HG02642 (cell line): ENCODE data around the gene SLC4A4.

Experiments used
- ATAC-seq: cut with Tn5 transposase; IDR thresholded peaks from one replicate; pipeline ENCODE4 v1.9.1; 2021; ENCODE audit warnings: mild to moderate bottlenecking; ENCODE audit not compliant: unreplicated experiment, poor library complexity

Gene SLC4A4

DNA sequence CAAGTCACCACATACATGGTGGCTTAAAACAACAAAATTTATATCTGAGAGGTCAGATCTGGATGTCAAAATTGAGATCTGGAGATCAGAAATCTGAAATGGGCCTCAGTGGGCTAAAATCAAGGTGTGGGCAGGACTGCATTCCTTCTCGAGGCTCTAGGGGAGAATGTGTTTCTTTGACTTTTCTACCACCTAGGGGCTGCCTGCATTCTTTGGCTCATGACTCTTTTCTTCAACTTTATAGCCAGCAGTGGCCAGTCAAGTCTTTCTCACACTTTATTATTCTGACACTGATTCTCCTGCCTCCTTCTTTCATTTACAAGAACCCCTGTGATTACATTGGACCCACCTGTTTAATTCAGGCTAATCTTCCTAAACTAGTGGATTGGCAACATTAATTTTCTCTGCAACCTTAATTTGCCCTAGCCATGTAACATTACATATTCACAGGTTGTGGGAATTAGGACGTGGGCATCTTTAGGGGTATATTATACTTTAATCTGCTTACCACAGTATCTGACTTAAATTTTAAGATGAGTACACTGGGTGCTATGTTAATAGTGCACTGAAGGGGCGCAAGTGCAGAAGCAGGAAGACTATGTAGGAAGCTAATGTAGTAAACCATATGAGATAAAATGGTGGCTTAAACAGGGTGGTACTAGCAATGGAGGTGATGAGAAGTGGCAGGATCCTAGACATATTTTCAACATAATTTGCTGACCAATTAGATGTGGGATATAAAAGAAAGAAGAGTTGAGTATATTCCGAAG, 188.0 kb downstream of the SLC4A4 start:
- peak; percentile 64 for ATAC-seq

DNA sequence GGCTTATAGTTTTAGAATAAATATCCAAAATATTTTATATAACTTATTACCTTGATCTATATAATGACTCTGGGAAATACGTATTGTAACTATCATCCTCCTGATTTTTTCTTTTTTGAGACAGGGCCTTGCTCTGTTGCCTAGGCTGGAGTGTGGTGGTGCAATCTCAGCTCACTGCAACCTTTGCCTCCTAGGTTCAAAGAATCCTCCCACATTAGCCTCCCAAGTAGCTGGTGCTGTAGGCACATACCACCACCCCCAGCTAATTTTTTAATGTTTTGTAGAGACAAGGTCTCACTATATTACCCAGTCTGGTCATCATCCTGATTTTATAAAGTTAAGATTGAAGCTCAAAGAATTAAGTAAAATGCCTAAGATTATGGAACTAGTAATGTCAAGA, 193.6 kb downstream of the SLC4A4 start:
- no peak for ATAC-seq

DNA sequence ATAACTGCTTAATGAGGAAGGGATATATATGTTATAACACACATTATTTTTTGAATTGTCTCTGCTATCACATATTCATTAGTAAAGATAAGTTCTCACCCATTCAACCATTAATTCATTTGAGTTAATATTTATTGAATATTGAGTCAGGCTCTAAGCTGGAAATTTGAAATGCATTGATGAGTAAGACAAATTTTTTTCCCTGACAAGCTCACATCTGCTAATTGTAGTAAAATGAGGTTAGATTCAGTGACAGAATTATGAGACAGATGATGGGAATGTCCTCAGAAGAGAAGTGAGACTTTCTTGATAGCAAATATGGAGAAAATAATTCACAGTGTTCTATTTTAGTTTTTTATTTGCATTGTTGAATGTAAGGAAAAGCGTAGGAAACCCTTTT, 194.3 kb downstream of the SLC4A4 start:
- ATAC-seq = no peak

DNA sequence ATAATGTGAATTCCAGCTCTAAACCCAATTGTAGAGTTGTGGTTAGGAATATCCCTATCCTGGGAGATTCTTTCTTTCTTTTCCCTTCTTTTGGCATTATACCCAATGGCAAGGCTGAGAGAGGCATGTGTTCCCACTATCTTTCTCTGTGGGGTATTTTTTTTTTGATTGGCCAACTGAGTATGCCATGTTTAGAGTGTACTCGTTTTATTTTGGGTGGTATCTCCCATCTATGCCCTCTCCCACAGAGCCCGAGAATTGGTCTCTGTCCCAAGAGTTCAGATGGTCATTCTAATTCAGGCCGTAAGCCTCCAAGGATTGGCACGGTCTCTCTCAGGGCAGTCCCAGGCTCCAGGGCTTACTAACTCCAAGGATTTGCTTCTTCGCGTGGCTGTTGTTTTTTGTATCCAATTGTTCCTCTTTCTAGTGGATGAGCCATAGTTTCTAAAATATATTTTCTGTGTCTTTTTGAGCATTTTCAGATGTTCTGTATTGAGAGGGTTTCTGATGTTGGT, 198.8 kb downstream of the SLC4A4 start:
- no peak for ATAC-seq

DNA sequence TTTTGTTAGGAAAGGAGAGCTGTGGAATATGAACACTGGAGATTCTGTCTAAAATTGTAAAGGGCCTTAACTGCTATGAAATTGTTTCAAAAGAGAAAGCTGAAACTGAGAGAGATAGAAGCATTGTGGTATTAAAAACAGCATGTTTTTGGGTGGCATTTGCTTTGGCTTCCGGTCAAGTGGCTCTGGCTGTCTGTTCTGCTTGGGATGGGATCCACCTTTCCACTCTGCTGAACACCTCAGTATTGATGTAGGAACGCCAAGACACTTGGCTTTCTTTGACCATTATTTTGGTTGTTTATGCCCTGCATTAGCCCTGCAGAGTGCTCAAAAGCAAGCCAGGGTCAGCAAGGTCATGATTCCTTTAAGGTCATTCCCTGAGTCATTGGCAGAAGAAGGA, 199.7 kb downstream of the SLC4A4 start:
- no peak for ATAC-seq

DNA sequence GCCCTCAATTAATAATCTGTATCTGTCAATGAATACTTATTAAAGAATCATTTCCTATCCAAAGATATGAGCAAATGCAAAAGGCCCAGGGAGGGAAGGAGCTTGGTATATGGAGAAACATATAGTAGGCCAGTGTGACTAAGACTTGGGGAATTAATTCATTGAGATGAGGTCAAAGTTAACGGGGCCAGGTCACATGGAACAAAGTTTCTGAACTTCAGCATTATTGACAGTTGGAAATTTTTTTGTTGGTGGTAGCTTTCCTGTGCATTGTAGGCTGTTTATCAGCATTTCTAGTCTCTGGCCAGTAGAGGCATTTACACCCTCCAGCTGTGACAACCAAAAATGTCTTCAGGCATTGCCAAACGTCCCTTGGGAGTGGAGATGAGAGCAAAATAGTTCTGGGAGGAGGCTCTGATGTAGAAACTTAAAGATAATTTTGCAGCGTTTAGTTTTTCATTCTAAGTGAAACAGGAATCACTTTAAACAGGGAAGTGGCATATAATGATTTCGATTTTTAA, 202.0 kb downstream of the SLC4A4 start:
- no peak for ATAC-seq

DNA sequence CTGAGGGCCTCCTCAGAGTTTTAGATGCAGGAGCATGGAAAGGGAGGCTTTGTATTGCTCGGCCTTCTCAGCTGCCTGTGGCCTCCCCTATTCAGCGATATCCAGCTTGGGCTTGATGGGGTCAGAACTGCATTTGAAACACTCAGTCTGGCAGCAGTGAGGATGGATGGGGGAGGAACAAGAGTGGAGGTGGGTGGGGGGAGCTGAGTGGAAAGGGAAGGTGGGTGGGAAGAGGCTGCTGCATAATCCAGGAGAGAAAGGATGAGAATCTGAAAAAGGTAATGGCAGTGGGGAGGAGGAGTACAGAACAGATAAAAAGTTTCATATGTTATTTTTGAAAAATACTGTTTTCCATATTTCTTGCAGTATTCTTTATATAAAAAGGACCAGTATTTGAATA, 202.7 kb downstream of the SLC4A4 start:
- no peak for ATAC-seq

DNA sequence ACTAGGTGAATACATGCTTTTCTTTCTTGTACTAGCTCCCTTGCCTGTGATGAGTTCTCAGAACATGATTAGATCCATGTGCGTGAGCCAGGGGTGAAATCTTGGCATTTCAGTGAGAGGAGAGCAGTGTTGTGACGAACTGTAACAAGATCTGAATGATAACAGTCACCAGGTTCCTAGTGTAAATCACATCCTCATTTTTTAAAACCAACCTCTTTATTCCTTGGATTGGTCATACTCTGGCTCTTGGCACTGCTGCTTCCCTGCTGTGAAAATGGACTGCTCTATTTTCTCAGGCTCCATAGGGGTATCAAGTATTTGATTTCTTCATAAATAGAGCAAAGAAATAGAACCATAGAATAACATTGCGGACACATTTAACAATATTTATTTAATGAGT, 206.3 kb downstream of the SLC4A4 start:
- no peak for ATAC-seq

DNA sequence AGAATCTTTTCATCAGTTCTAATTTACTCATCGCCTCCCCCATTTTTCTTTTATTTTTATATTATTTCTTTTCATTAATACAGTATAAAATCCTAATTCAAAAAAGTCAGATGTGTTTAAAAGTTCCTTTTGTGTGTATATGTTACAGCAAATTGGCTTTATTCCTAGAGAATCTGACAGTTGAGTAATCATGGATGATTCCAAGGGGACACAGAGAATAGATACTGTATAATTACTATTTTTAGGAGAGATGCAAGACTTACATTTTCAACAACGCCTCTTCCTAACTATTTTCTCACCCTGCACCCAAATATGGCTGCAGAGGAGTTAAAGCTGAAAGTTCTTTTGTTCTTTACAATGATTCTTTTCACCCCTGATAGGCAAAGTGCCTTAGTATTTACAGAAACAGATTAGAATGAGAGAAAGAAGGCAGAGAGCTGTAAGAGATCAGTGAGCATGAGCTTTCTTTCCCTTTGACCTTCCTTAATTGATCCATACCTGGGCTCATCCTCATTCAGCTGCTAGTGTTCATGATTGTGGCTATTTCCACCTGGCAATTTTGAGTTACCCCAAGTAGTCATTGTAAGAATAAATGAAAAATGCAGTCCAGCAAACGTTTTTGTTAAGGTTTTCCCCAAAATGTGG, 210.8 kb downstream of the SLC4A4 start:
- no peak for ATAC-seq

DNA sequence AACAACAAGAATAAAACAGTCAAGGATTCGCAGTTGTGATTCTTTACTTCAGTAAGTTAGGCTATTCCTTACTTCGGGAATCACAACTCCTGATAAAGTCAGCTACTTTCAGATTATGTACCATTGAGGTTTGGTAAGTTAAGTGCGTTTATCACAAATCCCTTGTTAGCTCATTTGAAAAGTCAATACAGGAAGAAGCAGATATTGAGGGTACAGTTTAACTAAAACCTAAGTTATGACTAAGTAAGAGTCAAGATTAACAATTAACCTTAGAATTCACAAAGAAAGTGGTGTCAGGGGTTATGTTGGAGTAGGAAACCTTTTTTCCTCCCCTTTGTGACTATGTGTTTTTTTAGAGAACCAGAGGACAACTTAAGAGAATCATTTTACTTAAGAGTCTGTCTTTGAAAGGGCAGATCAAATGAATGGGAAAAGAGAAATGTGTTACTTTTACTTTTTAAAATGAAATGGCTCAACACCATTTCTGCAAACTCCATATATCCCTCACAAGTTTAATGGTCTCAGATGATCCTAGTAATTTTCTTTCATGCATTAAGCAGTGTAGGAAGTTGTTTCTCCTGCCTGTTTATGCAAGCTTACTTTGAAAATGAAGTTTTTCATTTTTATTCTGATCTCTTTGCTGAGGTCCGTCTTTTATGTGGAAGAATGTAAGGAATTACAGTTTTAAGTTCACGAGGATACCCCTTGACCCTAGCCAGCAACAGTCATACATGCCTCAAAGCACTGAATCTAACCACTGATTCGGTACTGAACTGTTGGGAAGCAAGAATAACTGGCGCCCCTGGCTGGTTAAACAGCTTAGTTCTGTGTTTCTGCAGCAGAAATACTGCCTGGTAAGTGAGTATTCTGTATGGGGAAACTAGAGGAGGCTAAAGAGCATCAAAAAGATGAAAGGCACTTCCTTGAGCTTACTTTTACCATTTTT, 211.7 kb downstream of the SLC4A4 start:
- ATAC-seq = no peak

DNA sequence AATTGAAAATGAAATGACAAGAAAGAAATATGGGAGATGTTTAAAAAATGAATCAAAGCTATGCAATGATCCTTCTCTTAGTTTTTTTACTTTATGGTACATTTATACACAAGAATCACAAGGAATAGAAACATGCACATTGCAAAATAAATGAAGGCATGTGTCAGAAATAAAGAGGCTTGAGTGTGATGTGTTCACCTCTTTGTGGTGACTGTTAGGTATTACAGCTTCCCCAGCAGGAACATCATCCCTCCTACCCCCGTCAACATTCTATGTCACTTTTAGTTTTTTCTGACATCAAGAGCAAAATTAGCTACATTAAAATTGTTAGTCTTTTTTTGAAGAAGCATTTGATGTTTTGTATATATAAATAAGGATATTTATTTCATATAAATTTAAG, 214.8 kb downstream of the SLC4A4 start:
- ATAC-seq = no peak

DNA sequence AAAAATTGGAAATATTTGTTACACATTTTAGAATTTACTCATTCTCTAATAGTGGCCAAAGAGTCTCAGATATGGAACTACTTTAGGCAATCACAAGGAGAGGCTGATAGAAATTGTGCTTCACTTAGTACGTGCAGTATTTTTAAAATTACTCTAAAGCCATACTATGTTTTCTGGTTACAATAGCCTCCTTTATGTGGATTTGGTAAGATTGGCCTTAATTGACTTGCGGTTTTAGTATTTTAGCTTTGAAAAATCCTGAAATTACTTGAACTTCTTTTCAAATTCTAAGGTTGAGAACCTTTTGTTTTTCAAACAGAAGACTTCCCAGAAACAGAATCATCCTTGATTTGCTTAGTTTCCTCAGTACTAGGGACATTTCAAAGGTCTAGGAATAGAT, 215.2 kb downstream of the SLC4A4 start:
- no peak for ATAC-seq

DNA sequence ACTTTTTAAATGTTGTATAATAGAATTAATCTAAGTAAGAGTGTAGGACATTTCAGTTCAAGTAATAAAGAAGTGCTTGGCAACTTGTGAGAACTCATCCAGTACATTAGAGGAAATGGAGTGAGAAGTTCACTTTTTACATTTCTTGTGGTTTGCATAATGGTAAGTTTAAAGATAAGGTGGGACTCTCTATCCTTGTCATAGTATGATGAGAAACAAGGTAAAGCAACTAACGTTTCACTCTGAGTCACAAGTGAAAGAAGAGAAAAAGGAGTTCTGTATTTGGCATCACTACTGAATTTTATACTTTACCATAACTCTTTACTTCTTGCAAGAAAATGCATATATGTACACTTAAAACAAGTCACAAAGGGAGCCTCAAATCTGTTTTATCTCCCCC, 219.4 kb downstream of the SLC4A4 start:
- ATAC-seq = peak; percentile 70

DNA sequence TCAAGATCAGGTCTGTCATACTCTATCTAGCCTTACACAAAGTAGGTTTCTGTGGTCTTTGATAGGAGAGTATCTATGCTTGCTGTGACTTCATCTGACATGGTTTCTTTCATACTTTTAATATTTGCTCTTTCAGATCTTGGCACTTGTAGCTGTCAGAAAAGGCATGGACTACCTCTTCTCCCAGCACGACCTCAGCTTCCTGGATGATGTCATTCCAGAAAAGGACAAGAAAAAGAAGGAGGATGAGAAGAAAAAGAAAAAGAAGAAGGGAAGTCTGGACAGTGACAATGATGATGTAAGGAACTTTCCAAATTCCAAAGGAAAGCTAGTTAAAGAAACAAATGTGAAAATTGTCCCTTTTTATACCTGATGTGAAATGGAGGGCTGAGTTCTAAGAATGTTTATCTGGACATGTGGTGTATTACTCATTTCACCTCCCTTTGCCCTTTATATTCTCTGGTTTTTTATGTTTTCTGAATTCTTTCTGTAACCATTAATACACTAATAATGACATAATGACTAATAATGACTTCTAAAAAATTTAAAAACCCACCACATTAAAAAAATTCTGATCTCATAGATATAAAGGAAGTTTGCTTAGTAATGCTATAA, 221.2 kb downstream of the SLC4A4 start:
- ATAC-seq = no peak

DNA sequence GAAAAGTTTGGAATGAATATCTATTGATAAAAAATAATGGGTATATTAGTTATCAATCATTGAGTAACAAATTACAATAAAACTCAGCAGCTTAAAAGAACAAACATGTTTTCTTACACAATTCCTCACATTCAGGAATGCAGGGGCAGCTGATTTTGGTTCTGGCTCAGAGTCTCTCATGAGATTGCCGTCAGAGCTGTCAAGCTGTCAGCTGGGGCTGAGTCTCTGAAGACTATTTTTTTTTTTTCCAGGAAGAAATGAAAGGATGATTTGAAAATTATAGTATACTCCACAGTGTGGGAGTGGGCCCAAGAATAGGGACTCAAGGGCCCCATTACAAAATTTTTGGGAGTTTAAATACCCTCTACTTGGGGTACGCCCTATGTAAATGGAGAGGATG, 226.0 kb downstream of the SLC4A4 start:
- no peak for ATAC-seq

DNA sequence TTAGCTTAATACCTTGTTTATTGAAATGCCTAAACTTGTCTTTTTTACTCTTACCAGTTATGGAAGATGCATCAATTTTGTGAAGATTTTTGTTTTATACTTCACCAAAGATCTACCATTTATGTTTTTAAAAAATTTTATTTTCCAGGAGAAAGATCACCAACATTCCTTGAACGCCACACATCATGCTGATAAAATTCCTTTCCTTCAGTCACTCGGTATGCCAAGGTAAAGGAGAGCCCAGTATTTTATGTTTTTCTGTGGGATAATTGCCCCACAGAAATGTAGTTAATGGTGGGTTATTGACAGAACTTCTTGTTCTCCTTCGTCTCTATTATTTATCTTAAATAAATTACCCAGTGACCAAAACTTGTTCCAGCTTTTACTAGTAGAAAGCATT, 228.0 kb downstream of the SLC4A4 start:
- no peak for ATAC-seq

DNA sequence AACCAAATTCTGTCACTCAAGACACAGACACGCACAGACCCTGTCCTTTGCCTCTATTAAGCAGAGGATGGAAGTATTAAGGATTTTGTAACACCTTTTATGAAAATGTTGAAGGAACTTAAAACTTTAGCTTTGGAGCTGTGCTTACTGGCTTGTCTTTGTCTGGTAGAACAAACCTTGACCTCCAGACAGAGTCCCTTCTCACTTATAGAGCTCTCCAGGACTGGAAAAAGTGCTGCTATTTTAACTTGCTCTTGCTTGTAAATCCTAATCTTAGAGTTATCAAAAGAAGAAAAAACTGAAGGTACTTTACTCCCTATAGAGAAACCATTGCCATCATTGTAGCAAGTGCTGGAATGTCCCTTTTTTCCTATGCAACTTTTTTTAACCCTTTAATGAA, 229.3 kb downstream of the SLC4A4 start:
- no peak for ATAC-seq

DNA sequence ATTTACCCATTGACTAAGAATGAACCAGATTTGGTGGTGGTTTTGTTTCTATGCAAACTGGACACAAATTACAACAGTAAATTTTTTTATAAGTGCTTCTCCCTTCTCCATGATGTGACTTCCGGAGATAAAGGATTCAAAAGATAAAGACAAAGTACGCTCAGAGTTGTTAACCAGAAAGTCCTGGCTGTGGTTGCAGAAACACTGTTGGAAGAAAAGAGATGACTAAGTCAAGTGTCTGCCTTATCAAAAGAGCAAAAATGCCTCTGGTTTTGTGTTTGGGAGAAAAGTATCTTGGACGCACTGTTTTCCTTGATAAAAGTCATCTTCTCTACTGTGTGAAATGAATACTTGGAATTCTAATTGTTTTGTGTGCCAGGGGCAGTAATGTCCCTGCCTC, 231.7 kb downstream of the SLC4A4 start:
- ATAC-seq = no peak

DNA sequence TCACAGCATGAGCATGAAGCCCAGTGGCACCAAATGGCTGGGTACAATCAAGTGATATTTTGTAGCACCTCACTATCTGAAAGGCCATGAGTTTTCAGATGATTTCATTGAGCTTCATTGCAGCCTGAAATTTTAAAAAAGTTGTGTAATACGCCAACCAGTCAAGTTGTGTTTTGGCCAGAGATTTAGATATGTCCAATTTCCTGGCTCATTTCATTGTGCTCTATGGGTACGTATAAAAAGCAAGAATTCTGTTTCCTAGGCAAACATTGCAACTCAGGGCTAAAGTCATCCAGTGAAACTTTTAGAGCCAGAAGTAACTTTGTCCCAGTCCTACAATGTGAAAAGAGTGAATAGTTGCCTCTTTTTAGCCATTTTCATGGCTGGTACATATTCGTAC, 232.5 kb downstream of the SLC4A4 start:
- ATAC-seq = no peak

DNA sequence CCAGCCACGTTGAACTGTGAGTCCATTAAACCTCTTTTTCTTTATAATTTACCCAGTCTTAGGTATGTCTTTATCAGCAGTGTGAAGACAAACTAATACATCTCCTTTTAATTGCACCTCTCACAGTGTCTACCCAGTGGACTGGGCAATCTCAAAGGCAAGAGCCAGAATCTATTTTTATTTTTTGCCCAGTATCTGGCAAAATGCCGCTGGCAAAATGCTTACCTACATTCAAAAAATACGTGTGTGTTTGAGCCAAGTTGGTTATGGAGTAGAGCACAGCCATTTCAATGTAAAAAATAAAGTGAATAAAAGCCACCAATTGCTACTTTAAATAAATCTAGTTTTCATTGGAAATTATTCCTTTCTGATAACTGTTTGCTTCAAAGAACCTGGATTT, 245.2 kb downstream of the SLC4A4 start:
- ATAC-seq = no peak
